ENCODE measurements around the gene TOR1B. TPM values are rescaled to one million over a fixed set of nuclear protein-coding genes. Genes with fewer than 3 reads are reported as not detected.
"Not testable (repeated sequence)": the region's sequence is repeated elsewhere in the genome, so short reads cannot be mapped to it uniquely, and the experiment has no call there.

TOR1B gene
- 19.5 TPM for total RNA-seq

GRCh38 chr9:129802833-129803675 lies at the start of gene TOR1B:
Gene TOR1B, plus strand, starts transcription at chr9:129803184. Its CDS starts 29 bp downstream, at chr9:129803213.
- DNase-seq (ENCODE audit: low spot score) = peak; percentile 96

GRCh38 chr9:129755151-129755550 lies 47.8 kb upstream of the TOR1B start:
- no peak for DNase-seq (ENCODE audit: low spot score)

GRCh38 chr9:129756191-129756590 lies 46.8 kb upstream of the TOR1B start:
- no peak for DNase-seq (ENCODE audit: low spot score)

- no peak for DNase-seq (ENCODE audit: low spot score)
Observed at GRCh38 chr9:129757045-129757444, 45.9 kb upstream of the TOR1B start.

GRCh38 chr9:129759319-129759718 lies 43.7 kb upstream of the TOR1B start:
- DNase-seq (ENCODE audit: low spot score) = no peak

GRCh38 chr9:129759804-129760502 lies 43.0 kb upstream of the TOR1B start:
- no peak for DNase-seq (ENCODE audit: low spot score)

- not testable (repeated sequence) for DNase-seq (ENCODE audit: low spot score)
Observed at GRCh38 chr9:129760784-129761183, 42.2 kb upstream of the TOR1B start.

- peak; percentile 70 for DNase-seq (ENCODE audit: low spot score)
Observed at GRCh38 chr9:129761293-129761900, 41.6 kb upstream of the TOR1B start.

GRCh38 chr9:129761901-129762369 lies 41.0 kb upstream of the TOR1B start:
- no peak for DNase-seq (ENCODE audit: low spot score)

- not testable (repeated sequence) for DNase-seq (ENCODE audit: low spot score)
Observed at GRCh38 chr9:129762370-129762984, 40.5 kb upstream of the TOR1B start.

- DNase-seq (ENCODE audit: low spot score) = no peak
Observed at GRCh38 chr9:129762985-129763926, 39.7 kb upstream of the TOR1B start.

GRCh38 chr9:129765764-129766317 lies 37.1 kb upstream of the TOR1B start:
- no peak for DNase-seq (ENCODE audit: low spot score)

GRCh38 chr9:129768486-129768885 lies 34.5 kb upstream of the TOR1B start:
- DNase-seq (ENCODE audit: low spot score) = no peak

GRCh38 chr9:129769669-129770068 lies 33.3 kb upstream of the TOR1B start:
- no peak for DNase-seq (ENCODE audit: low spot score)

- DNase-seq (ENCODE audit: low spot score) = no peak
Observed at GRCh38 chr9:129770741-129771140, 32.2 kb upstream of the TOR1B start.

- DNase-seq (ENCODE audit: low spot score) = no peak
Observed at GRCh38 chr9:129773262-129774048, 29.5 kb upstream of the TOR1B start.

GRCh38 chr9:129774791-129775447 lies 28.1 kb upstream of the TOR1B start:
- no peak for DNase-seq (ENCODE audit: low spot score)

GRCh38 chr9:129775448-129775798 lies 27.6 kb upstream of the TOR1B start:
- DNase-seq (ENCODE audit: low spot score) = no peak

GRCh38 chr9:129776096-129776495 lies 26.9 kb upstream of the TOR1B start:
- not testable (repeated sequence) for DNase-seq (ENCODE audit: low spot score)
